ENCODE results near the gene ACOT6. TPM values are rescaled to one million over a fixed set of nuclear protein-coding genes. Genes with fewer than 3 reads are reported as not detected.

ACOT6 gene
- total RNA-seq, result not detected in 2 replicates

GRCh38 chr14:73612339-73613045, at the start of gene ACOT6:
TSS of gene ACOT6 (plus strand) at chr14:73612517. CDS start at chr14:73612572, 55 bp downstream.

GRCh38 chr14:73569185-73569958, 42.9 kb upstream of the ACOT6 start, which contains the start of gene ACOT2:
TSS of gene ACOT2 (plus strand) at chr14:73569213. CDS start at chr14:73569241, 28 bp downstream.

GRCh38 chr14:73591690-73592449, 20.4 kb upstream of the ACOT6 start, which contains the start of gene ACOT4:
TSS of gene ACOT4 (plus strand) at chr14:73591873. CDS start at chr14:73591960, 87 bp downstream.

GRCh38 chr14:73644531-73645247, 32.4 kb downstream of the ACOT6 start, which contains the start of gene DNAL1:
TSS of gene DNAL1 (plus strand) at chr14:73644986. CDS start at chr14:73645040, 54 bp downstream.

Other genes starting within 250 kb of the ACOT6 start
- 37.0 and 38.1 TPM in 2 replicates for gene NUMB, start 154.0 kb upstream of the ACOT6 start, total RNA-seq
- gene RIOX1, start 121.6 kb upstream of the ACOT6 start, total RNA-seq, result 11.5 and 16.9 TPM in 2 replicates
- gene ACOT1, start 75.4 kb upstream of the ACOT6 start, total RNA-seq, result 4.8 and 7.3 TPM in 2 replicates
- under 0.01 TPM in 1 of 2 replicates, not detected in the other for gene HEATR4, start 53.6 kb upstream of the ACOT6 start, total RNA-seq
- gene ACOT2, start 43.3 kb upstream of the ACOT6 start, total RNA-seq, result 25.9 and 29.3 TPM in 2 replicates
- 0.53 and 0.62 TPM in 2 replicates for gene ACOT4, start 20.6 kb upstream of the ACOT6 start, total RNA-seq
- 8.1 and 10.3 TPM in 2 replicates for gene DNAL1, start 32.5 kb downstream of the ACOT6 start, total RNA-seq
- gene PNMA1, start 101.9 kb downstream of the ACOT6 start, total RNA-seq, result 14.9 and 20.1 TPM in 2 replicates
- gene PTGR2, start 239.3 kb downstream of the ACOT6 start, total RNA-seq, result 5.8 and 6.6 TPM in 2 replicates

Measured in aortic smooth muscle cell (primary cell).